H9 (cell line): ENCODE data around the gene CACNA1A. TPM values are rescaled to one million over a fixed set of nuclear protein-coding genes. Genes with fewer than 3 reads are reported as not detected.

Source experiments
- DNase-seq: peaks from one replicate; pipeline ENCODE4 v3.0.0-alpha.2; 2017
- H2AFZ ChIP-seq: one replicate; pipeline ENCODE4 v1.6.1; 2013; ENCODE audit warnings: mild to moderate bottlenecking, low read length, control low read depth, moderate library complexity
- H2AK5ac ChIP-seq: 2 replicates; pipeline ENCODE4 v1.6.1; 2013; ENCODE audit warnings: low read length, control low read depth, mixed read lengths; ENCODE audit not compliant: insufficient read length
- H2BK120ac ChIP-seq: one replicate; pipeline ENCODE4 v1.6.1; 2013; ENCODE audit warnings: low read depth, mild to moderate bottlenecking, low read length, control low read depth, inconsistent platforms; ENCODE audit not compliant: poor library complexity, severe bottlenecking
- H2BK12ac ChIP-seq: 2 replicates; pipeline ENCODE4 v1.6.1; 2013; ENCODE audit warnings: low read length, control low read depth, mixed read lengths, low read depth; ENCODE audit not compliant: insufficient read length
- H2BK15ac ChIP-seq: 2 replicates; pipeline ENCODE4 v1.6.1; 2013; ENCODE audit warnings: low read depth, low read length, control low read depth
- H2BK20ac ChIP-seq: one replicate; pipeline ENCODE4 v1.6.1; 2013; ENCODE audit warnings: low read depth, mild to moderate bottlenecking, low read length, control low read depth, inconsistent platforms; ENCODE audit not compliant: poor library complexity, severe bottlenecking
- H2BK5ac ChIP-seq: 2 replicates; pipeline ENCODE4 v1.6.1; 2013; ENCODE audit warnings: low read length, control low read depth, mixed read lengths; ENCODE audit not compliant: insufficient read length
- H3K14ac ChIP-seq: 2 replicates; pipeline ENCODE4 v1.6.1; 2013; ENCODE audit warnings: low read length, control low read depth; ENCODE audit not compliant: insufficient read depth
- H3K18ac ChIP-seq: 2 replicates; pipeline ENCODE4 v1.6.1; 2013; ENCODE audit warnings: low read depth, mild to moderate bottlenecking, mixed read lengths, low read length, control low read depth; ENCODE audit not compliant: insufficient read length
- H3K23ac ChIP-seq: 2 replicates; pipeline ENCODE4 v1.6.1; 2013; ENCODE audit warnings: low read length, control low read depth, mixed read lengths, low read depth; ENCODE audit not compliant: insufficient read length
- H3K23me2 ChIP-seq: 2 replicates; pipeline ENCODE4 v1.6.1; 2013; ENCODE audit warnings: low read depth, mild to moderate bottlenecking, mixed read lengths, low read length, control low read depth; ENCODE audit not compliant: insufficient read length, poor library complexity, severe bottlenecking
- H3K27ac ChIP-seq: 2 replicates; pipeline ENCODE4 v1.5.1; 2013; ENCODE audit warnings: low read length, control low read depth, mixed read lengths, low read depth; ENCODE audit not compliant: insufficient read length
- H3K27me3 ChIP-seq: 2 replicates; pipeline ENCODE4 v1.6.1; 2013; ENCODE audit warnings: low read length, control low read depth, inconsistent platforms; ENCODE audit not compliant: insufficient read depth
- H3K4ac ChIP-seq: 2 replicates; pipeline ENCODE4 v1.6.1; 2013; ENCODE audit warnings: low read depth, mild to moderate bottlenecking, control low read depth, inconsistent platforms, low read length, moderate library complexity
- H3K4me1 ChIP-seq: 2 replicates; pipeline ENCODE4 v1.6.1; 2013; ENCODE audit warnings: low read length, control low read depth, inconsistent platforms; ENCODE audit not compliant: insufficient read depth
- H3K4me2 ChIP-seq: 2 replicates; pipeline ENCODE4 v1.6.1; 2013; ENCODE audit warnings: low read length, control low read depth, mixed read lengths; ENCODE audit not compliant: insufficient read length, insufficient read depth
- H3K56ac ChIP-seq: 2 replicates; pipeline ENCODE4 v1.6.1; 2013; ENCODE audit warnings: low read depth, mild to moderate bottlenecking, mixed read lengths, low read length, control low read depth; ENCODE audit not compliant: insufficient read length
- H3K79me1 ChIP-seq: 2 replicates; pipeline ENCODE4 v1.6.1; 2013; ENCODE audit warnings: low read depth, mild to moderate bottlenecking, moderate library complexity, low read length, control low read depth, inconsistent platforms; ENCODE audit not compliant: insufficient read depth, poor library complexity, severe bottlenecking
- H3K79me2 ChIP-seq: 2 replicates; pipeline ENCODE4 v1.6.1; 2013; ENCODE audit warnings: low read length, control low read depth, inconsistent platforms; ENCODE audit not compliant: insufficient read depth
- H3K9ac ChIP-seq: 2 replicates; pipeline ENCODE4 v1.6.1; 2013; ENCODE audit warnings: low read length, control low read depth, mixed read lengths; ENCODE audit not compliant: insufficient read length; ENCODE audit errors: extremely low read depth
- H3K9me3 ChIP-seq: one replicate; pipeline ENCODE4 v1.6.1; 2013; ENCODE audit warnings: low read depth, low read length, inconsistent platforms; ENCODE audit not compliant: control insufficient read depth
- H3T11ph ChIP-seq: one replicate; pipeline ENCODE4 v1.6.1; 2013; ENCODE audit warnings: mild to moderate bottlenecking, low read length, control low read depth, inconsistent platforms
- H4K20me1 ChIP-seq: one replicate; pipeline ENCODE4 v1.6.1; 2013; ENCODE audit not compliant: control insufficient read depth, insufficient read length, insufficient read depth
- H4K5ac ChIP-seq: 2 replicates; pipeline ENCODE4 v1.6.1; 2013; ENCODE audit warnings: low read depth, mild to moderate bottlenecking, mixed read lengths, low read length, control low read depth; ENCODE audit not compliant: insufficient read length
- H4K8ac ChIP-seq: replicated peaks from 2 replicates; pipeline ENCODE4 v1.6.1; 2013; ENCODE audit warnings: low read length, control low read depth, mixed read lengths, low read depth; ENCODE audit not compliant: insufficient read length
- H4K91ac ChIP-seq: 2 replicates; pipeline ENCODE4 v1.6.1; 2013; ENCODE audit warnings: low read depth, mild to moderate bottlenecking, moderate library complexity, mixed read lengths, low read length, control low read depth; ENCODE audit not compliant: insufficient read length
- H3K27ac Mint-ChIP-seq, 3 experiments: 2 replicates in 2 of 3; 3 replicates in 1 of 3; pipeline ENCODE4 v1.8.0; 2020 to 2021; ENCODE audit warnings: mixed read lengths in 3 of 3, mild to moderate bottlenecking in 1 of 3, moderate library complexity in 1 of 3
- H3K27me3 Mint-ChIP-seq: 2 replicates; pipeline ENCODE4 v1.8.0; 2021; ENCODE audit warnings: low read depth, mild to moderate bottlenecking, moderate library complexity, mixed read lengths
- H3K36me3 Mint-ChIP-seq, 3 experiments: 2 replicates in 2 of 3; 3 replicates in 1 of 3; pipeline ENCODE4 v1.8.0; 2020 to 2021; ENCODE audit warnings: low read depth in 3 of 3, mixed read lengths in 3 of 3; ENCODE audit not compliant: insufficient read depth in 1 of 3
- H3K4me1 Mint-ChIP-seq, 2 experiments: 2 replicates each; pipeline ENCODE4 v1.8.0; 2020; ENCODE audit warnings: mixed read lengths in 2 of 2
- H3K4me3 Mint-ChIP-seq, 2 experiments: 2 replicates in 1 of 2; 3 replicates in 1 of 2; pipeline ENCODE4 v1.8.0; 2020 to 2021; ENCODE audit warnings: mild to moderate bottlenecking in 2 of 2, mixed read lengths in 2 of 2, moderate library complexity in 1 of 2
- H3K9me3 Mint-ChIP-seq, 2 experiments: 2 replicates in 1 of 2; 3 replicates in 1 of 2; pipeline ENCODE4 v1.8.0; 2020; ENCODE audit warnings: mild to moderate bottlenecking in 2 of 2, mixed read lengths in 2 of 2, moderate library complexity in 1 of 2
- whole genome bisulfite sequencing: extraction: QIAGEN DNeasy Blood & Tissue Kit; methylation state at CpG from one replicate; pipeline ENCODE4 v1.1.7; 2013; ENCODE audit warnings: missing lambda C conversion rate, low lambda C conversion rate, mixed read lengths; ENCODE audit not compliant: insufficient read length; ENCODE audit errors: extremely low coverage; 5-methylcytosine and 5-hydroxymethylcytosine counted together
- total RNA-seq: library from RNA; stranded (reverse); gene quantifications from 2 replicates; pipeline ENCODE4 v1.2.1, GENCODE V29; 2021
- TF ChIP-seq, protein P1 (sequence below): fragments of 200-600 bp; sonication (generic); conservative IDR thresholded peaks from 3 replicates; pipeline ENCODE4 v1.8.0; 2021; ENCODE audit warnings: antibody characterized with exemption, mild to moderate bottlenecking

CACNA1A gene
- total RNA-seq, 1 experiment from 2014 or later: 8.0 TPM

GRCh38 chr19:13301627-13302334 is 204.5 kb downstream of the CACNA1A start:
- H3K27me3 Mint-ChIP-seq: no peaks in the 10 kb centered on the region; the same call in 1 of the 2 replicates
- H2AK5ac ChIP-seq: no peak overlapping the region
- peaks cover 6 to 25% of the 10 kb centered on the region in 2 experiments; a peak in 3 of 4 replicates for H3K4me1 Mint-ChIP-seq
- H3K27ac Mint-ChIP-seq: peak overlapping the region in 1 of 3 experiments; percentile 90; a peak in 2 of 7 replicates
- H3K14ac ChIP-seq: no peak overlapping the region
- no peaks in the 10 kb centered on the region; a peak in 1 of 5 replicates for H3K9me3 Mint-ChIP-seq
- H3K23ac ChIP-seq: no peak overlapping the region
- no peak overlapping the region for H2BK12ac ChIP-seq
- H3T11ph ChIP-seq: no peak overlapping the region
- H3K4me2 ChIP-seq: no peak overlapping the region
- H3K4me1 ChIP-seq: no peaks in the 10 kb centered on the region; the same call in 1 of the 2 replicates
- H2BK15ac ChIP-seq: no peak overlapping the region
- H3K4me3 Mint-ChIP-seq: no peak overlapping the region
- no peak for DNase-seq
- no peak overlapping the region for H3K56ac ChIP-seq
- H4K8ac ChIP-seq: no peak overlapping the region
- H3K9ac ChIP-seq: no peak overlapping the region
- H3K23me2 ChIP-seq: no peaks in the 10 kb centered on the region
- H3K79me1 ChIP-seq: no peaks in the 10 kb centered on the region
- H2BK20ac ChIP-seq: no peak overlapping the region
- H2BK120ac ChIP-seq: no peak overlapping the region
- no peaks in the 10 kb centered on the region for H4K20me1 ChIP-seq
- peaks cover 0 to 15% (median 4%) of the 10 kb centered on the region in 3 experiments; a peak in 4 of 7 replicates for H3K36me3 Mint-ChIP-seq
- H3K4ac ChIP-seq: no peak overlapping the region
- no peaks in the 10 kb centered on the region for H3K27me3 ChIP-seq
- H3K18ac ChIP-seq: no peak overlapping the region
- TF ChIP-seq, protein P1, sequence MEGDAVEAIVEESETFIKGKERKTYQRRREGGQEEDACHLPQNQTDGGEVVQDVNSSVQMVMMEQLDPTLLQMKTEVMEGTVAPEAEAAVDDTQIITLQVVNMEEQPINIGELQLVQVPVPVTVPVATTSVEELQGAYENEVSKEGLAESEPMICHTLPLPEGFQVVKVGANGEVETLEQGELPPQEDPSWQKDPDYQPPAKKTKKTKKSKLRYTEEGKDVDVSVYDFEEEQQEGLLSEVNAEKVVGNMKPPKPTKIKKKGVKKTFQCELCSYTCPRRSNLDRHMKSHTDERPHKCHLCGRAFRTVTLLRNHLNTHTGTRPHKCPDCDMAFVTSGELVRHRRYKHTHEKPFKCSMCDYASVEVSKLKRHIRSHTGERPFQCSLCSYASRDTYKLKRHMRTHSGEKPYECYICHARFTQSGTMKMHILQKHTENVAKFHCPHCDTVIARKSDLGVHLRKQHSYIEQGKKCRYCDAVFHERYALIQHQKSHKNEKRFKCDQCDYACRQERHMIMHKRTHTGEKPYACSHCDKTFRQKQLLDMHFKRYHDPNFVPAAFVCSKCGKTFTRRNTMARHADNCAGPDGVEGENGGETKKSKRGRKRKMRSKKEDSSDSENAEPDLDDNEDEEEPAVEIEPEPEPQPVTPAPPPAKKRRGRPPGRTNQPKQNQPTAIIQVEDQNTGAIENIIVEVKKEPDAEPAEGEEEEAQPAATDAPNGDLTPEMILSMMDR: no peak
- H2BK5ac ChIP-seq: no peak overlapping the region
- H3K9me3 ChIP-seq: no peaks in the 10 kb centered on the region
- H3K79me2 ChIP-seq: no peaks in the 10 kb centered on the region
- no peak overlapping the region for H2AFZ ChIP-seq
- no peak overlapping the region for H4K91ac ChIP-seq
- H4K5ac ChIP-seq: no peak overlapping the region
- H3K27ac ChIP-seq: no peak overlapping the region
- no CpG with 5 or more reads among the region's 10 CpGs for WGBS
